ENCODE data around the gene TMEM100.
"Not testable (repeated sequence)": the region's sequence is repeated elsewhere in the genome, so short reads cannot be mapped to it uniquely, and the experiment has no call there.

TMEM100 gene

DNA sequence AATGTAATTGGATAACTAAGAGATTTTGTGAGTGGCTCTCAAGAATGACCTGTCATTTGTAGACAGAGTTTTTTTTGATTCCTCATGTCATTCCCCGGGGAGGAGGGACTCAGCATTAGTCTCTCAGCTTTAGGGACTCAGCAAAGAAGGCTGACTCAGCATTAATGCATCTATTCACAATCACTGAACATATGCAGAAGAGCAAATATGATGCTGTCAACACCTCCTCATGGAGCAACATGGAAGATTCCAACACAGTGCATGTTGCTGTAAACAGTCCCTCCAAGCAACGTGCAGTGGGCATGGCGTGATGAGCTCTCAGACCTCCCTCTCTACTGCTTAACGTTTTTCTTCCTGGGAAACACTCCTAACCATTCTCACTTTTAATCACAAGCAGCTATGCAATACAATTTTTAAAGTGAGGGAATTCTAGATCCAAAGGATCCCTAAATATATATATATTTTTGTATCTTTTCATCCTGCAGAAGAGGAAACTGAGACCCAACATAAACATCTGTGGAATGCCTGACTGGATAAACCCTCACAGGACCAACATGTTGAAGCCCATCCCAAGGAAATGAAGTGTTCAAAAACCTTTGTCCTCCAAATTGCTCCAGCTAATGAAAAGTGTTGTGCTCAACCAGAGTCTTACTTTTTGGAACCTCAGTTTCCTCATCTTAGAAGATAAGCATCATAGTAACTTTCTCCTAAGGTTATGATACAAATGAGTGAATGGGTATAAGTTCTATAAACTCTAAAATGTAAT lies 38.9 kb downstream of the TMEM100 start:
- no peak for DNase-seq

DNA sequence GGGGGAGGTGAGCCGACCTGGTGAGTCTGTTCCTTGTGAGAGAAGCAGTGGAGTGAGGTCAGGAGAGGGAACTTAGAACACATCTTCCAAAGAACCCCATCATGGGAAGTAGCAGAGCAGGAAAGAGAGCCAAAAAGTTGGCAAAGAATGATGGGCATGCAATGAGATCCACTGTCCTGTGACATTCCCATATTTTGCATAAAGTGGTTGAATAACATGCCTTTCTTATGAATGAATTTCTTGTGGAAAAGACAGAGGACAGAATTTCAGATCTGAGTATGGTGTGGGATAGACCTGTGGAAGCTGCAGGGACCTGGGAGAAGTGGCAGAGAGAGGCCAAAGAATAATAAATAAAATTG lies 41.3 kb downstream of the TMEM100 start:
- DNase-seq = no peak

DNA sequence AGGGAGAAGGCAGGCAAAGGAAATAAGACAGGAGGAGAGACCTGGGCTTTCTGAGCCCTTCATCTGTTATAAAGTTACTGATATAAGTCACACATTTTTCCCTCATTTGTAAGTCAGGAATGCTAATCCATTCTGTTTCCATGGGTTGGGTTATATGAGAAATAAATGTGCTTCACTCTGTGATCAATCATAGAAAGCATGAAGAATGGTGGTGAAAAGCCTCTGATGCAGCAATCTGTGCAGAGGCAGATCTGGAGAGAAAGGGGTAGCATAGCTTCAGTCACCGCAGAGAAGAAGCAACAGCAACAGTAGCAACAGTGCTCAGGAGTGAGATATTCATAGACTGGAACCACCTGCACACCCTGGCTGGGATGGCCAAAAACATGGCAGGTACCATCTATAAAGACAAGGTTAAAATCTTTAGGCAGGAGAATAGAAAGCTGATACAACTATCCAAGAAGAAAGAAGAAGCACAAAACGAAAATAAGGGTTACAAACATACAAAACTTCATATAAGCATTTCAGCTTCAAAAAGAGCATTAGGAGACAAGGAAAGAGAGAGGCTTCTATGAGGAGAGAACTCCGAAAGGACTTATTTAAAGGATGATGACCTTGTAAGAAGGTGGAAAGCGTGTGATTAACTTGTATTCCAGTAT lies 41.9 kb downstream of the TMEM100 start:
- DNase-seq = no peak

DNA sequence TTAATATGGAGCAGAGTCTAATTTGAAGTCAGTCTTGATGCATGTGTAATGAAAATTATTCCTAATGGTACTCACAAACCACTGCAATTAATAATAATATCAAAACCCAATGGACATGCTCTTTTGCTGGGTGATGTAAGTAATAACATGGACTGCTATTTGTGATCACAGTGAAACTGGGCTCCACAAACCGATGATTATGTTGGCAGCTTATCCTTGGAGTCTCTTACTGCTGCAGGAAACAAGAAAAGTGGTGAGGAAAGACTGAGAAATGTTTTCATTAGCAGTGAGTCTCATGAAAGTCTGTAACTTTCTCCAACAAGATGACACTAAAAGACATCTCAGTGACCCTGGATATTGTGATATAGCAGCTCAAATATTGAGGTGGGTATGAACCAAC lies 45.2 kb downstream of the TMEM100 start:
- no peak for DNase-seq

DNA sequence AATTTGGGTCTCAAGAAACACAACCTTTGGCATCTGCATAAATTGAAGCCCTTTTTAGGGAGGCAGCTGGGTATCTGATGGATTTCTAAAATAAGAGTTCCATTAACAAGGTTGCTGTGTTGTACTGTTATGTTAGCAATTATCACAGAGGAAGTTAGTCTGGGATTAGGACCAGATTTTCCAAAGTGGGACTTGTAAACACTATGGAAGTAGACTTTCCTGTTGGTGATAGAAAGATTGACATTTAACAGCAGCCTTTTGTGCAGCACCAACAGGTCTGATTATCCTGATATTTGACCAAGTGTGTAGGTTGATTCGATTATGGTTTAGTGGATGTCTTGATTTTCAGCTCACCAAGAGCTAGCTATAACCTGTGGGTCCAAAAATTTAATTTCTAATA lies 46.4 kb downstream of the TMEM100 start:
- DNase-seq = no peak

DNA sequence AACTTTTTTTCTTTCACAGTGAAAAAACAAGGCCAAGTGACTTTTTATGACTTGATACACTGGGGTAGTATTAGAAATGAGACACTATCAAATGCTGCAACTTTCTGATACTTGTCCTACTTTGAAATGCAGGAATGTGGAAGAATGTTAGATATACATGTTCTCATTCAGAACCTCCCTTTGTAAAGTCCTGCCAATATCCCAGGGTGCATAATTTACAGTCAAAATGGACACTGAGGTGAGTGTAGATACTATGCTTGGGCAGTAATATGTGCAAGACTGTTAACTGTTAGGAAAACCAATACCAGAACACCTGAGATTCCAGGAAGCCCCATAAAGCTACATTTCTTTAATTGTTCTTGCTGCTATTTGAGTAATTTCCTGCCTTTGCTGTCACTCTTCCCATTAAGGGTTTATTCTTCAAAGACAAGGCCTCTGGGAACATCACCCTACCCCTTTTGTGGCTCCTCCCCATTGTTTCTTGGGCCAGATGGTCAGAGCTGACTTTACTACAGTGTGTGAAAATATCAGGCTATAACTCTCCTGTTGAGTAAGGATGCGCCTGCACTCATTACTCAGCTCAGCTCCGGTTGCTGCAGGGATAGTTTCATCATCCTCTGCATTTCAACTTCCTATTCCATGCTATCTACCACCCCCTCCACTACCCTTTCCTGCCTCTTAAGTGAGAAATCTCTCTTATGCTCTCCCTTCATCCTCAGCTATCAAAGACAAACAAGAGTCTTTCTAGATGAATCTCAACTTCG lies 48.7 kb downstream of the TMEM100 start:
- no peak for DNase-seq

DNA sequence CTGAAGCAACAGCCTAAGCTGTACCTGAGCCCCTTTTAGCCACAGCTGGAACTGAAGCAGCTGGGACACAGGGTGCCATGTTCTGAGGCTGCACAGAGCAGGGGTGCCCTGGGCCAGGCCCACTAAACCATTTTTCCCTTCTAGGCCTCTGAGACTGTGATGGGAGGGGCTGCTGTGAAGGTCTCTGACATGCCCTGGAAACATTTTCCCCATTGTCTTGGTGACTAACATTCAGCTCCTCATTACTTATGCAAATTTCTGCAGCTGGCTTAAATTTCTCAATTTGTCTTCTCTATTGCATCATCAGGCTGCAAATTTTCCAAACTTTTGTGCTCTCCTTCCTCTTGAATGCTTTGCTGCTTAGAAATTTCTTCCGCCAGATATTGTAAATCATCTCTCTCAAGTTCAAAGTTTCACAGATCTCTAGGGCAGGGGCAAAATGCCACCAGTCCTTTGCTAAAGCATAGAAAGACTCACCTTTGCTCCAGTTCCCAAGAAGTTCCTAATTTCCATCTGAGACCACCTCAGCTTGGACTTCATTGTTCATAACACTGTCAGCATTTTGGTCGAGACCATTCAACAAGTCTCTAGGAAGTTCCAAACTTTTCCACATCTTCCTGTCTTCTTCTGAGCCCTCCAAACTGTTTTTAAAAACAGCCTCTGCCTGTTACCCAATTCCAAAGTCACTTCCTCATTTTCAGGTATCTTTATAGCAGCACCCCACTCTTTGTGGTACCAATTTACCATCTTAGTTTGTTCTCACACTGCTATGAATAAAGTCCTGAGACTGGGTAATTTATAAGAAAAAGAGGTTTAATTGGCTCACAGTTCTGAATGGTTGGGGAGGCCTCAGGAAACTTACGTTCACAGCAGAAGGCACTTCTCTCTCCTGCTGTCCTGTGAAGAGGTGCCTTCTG lies 49.8 kb downstream of the TMEM100 start:
- peak; percentile 5 for DNase-seq

DNA sequence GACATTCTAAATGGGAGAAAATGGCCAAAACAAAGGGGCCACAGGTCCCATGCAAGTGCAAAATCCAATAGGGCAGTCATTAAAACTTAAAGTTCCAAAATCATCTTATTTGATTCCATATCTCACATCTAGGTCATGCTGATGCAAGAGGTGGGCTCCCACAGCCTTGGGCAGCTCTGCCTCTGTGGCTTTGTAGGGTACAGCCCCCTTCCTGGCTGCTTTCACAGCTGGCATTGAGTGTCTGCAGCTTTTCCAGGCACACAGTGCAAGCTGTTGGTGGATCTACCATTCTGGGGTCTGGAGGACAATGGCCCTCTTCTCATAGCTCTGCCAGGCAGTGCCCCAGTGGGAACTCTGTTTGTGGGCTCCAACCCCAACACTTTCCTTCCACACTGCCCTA lies 50.7 kb downstream of the TMEM100 start:
- not testable (repeated sequence) for DNase-seq
